LoVo (cell line): ENCODE results near the gene NPAS2.
A peak's percentile ranks its signal among the peaks of the same experiment; 100 is the strongest.

Experiments
- DNase-seq: peaks from one replicate; pipeline ENCODE4 v3.0.0-alpha.2; 2016; ENCODE audit warnings: low spot score

NPAS2 gene

GRCh38 chr2:100991404-100991773 is 171.4 kb downstream of the NPAS2 start:
- DNase-seq = no peak

- DNase-seq = no peak
These were observed 172.3 kb downstream of the NPAS2 start for GRCh38 chr2:100992262-100992661.

- DNase-seq = no peak
These were observed 173.4 kb downstream of the NPAS2 start for GRCh38 chr2:100993294-100993693.

GRCh38 chr2:100995309-100996075 is 175.6 kb downstream of the NPAS2 start:
- DNase-seq = no peak

- no peak for DNase-seq
These were observed 177.7 kb downstream of the NPAS2 start for GRCh38 chr2:100997509-100998234.

- DNase-seq = no peak
These were observed 178.3 kb downstream of the NPAS2 start for GRCh38 chr2:100998235-100998573.

GRCh38 chr2:100999995-101000394 is 180.1 kb downstream of the NPAS2 start:
- no peak for DNase-seq

- DNase-seq = peak; percentile 97
These were observed 182.0 kb downstream of the NPAS2 start, which contains the start of gene RPL31 for GRCh38 chr2:101001691-101002561. Gene RPL31 (plus strand): TSS chr2:101002289. CDS start chr2:101002702, 413 bp downstream.

GRCh38 chr2:101002562-101003277 is 182.8 kb downstream of the NPAS2 start:
- DNase-seq = no peak

- DNase-seq = no peak
These were observed 183.4 kb downstream of the NPAS2 start for GRCh38 chr2:101003278-101003775.

- DNase-seq = no peak
These were observed 184.8 kb downstream of the NPAS2 start for GRCh38 chr2:101004620-101005325.

GRCh38 chr2:101006065-101006715 is 186.3 kb downstream of the NPAS2 start:
- DNase-seq = no peak

GRCh38 chr2:101007415-101008345 is 187.7 kb downstream of the NPAS2 start:
- DNase-seq = peak; percentile 15

- no peak for DNase-seq
These were observed 191.2 kb downstream of the NPAS2 start for GRCh38 chr2:101011152-101011551.

- DNase-seq = no peak
These were observed 192.2 kb downstream of the NPAS2 start for GRCh38 chr2:101012054-101012705.

- peak; percentile 35 for DNase-seq
These were observed 192.8 kb downstream of the NPAS2 start for GRCh38 chr2:101012706-101013181.

GRCh38 chr2:101014264-101014857 is 194.4 kb downstream of the NPAS2 start:
- no peak for DNase-seq

- DNase-seq = no peak
These were observed 197.4 kb downstream of the NPAS2 start for GRCh38 chr2:101017371-101017770.
